Globus pallidus (tissue), 1 donor: Measurements from ENCODE around the gene GLUL.

Experiments
- DNase-seq: peaks from one replicate; pipeline ENCODE4 v3.0.0-alpha.2; 2015; ENCODE audit warnings: low spot score

The GLUL gene

DNA sequence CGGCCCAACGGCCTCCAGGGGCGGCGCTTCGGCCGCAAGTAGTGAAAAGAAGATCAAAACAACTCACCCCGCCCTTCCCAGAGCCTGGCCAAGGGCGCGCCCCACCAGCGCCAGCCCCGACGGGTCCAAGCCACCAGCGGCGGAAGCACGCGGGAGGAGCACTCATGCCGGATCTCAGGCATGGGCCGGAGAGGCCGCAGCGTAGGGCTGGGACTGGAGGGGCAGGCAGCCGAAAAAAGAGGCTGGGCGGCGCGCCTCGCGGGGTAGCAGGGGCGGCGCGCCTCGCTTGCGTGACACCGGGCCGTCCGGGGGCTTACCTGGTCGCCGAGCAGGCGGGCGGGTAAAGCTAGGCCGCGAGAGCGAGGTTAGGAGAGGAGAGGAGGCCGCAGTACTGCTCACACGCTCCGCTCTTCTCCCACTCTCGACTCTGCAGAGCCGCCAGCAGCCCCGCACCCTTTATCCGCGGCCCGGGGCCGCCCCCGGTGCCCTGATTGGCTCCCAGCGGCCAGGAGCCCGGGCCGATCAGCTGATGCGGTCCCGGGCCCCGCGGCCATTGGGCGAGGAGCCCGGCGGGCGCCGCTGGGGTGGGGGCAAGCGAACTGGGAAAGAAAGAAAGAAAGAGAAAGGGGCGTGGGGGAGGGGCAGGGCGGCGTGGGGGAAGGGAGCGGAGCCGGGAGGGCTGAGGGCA lies at the start of gene GLUL:
Gene GLUL (minus strand): TSS at position 429 of the 688 bp plus-strand sequence. CDS start 3,053 bp downstream, outside the sequence.
- DNase-seq = peak; percentile 96

DNA sequence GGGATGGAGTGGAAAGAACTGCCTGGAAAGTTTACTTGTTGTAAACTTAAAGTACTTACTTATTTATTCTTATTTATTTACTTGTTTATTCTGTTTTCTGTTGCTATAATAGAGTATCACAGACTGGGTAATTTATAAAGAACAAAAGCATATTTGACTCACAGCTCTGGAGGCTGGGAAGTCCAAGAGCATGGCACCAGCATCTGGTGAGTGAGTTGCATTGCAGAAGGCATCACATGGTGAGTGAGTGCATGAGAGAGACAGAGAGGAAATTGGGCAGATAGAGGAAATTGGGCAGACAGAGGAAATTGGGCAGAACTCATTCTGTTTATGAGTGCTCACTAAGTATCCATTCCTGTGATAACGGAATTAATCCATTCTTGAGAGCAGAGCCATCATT lies 46.7 kb upstream of the GLUL start:
- no peak for DNase-seq

GRCh38 chr1:182433580-182433979 lies 42.0 kb upstream of the GLUL start:
- DNase-seq = no peak

- DNase-seq = no peak
Observed at GRCh38 chr1:182431278-182431677, 39.7 kb upstream of the GLUL start.

GRCh38 chr1:182430263-182431068 lies 38.9 kb upstream of the GLUL start:
- DNase-seq = no peak

DNA sequence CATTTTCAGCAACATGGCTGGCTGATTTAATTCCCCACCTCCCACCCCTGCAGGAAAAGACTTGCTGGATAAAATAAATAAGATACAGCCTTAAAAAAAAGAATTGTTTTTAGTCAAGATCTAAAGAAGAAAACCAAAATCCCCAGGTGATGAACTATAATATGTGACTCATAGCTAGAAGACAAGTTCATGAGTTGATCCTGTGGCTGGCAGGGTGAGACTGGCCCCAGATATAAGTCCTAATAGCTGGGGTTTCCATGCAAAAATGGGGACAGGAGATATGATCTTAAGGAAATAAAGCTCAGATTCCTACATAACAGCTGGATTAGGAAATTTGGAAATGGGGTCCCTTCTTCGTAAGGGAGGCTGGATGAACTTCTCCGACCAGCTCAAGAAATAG lies 36.5 kb upstream of the GLUL start:
- DNase-seq = no peak

DNA sequence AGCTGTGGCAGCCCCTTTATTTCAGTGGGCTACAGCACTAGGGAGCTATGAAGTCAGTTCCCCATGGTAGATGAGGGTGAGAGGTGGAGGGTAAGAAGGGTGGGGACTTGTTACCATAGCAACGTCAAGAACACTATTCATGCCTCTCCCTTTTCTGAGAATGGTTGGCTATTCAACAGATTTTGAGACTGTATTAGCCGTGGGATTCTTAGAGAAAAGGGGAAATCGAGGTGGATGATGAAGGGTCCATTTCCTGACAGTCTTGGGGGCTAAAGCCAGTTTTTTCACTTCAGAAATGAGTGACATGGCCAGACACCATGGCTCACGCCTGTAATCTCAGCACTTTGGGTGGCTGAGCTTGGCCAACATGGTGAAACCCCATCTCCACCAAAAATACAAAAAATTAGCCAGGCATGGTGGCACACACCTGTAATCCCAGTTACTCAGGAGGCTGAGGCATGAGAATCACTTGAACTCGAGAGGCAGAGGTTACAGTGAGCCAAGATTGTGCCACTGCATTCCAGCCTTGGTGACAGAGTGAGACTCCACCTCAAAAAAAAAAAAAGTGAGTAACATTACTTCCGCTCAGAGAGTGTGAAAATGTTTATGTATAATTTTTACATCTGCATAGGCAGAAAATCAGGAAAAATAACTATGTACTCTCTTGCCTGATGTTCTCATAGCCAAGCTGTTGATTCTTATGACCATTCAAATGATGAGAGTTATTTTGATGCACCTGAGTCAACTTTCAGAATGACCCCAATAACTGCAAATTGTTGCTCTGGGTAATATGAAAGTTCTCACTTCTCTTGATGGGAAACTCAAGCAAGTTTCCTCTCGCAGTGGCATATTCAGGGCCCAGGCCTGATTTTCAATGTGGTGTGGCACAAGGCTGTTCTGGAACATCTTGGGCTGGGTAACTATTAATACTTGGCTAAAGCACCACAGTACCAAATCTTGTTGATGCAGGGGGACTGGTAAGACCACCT lies 35.1 kb upstream of the GLUL start:
- no peak for DNase-seq

- no peak for DNase-seq
Observed at GRCh38 chr1:182415789-182416188, 24.2 kb upstream of the GLUL start.

DNA sequence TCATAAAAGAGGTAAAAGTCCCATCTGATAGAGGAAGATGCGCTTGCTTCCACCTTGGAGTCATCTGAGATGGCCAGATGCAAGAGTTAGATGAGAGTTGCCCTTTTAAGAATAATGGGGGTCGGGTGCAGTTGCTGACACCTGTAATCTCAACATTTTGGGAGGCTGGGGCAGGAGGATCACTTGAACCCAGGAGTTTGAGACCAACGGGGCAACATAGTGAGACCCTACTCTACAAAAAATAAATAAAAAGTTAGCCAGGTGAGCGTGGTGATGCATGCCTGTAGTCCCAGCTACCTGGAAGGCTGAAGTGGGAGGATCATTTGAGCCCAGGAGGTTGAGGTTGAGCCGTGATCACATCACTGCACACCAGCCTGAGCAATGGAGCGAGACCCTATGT lies 22.4 kb upstream of the GLUL start:
- DNase-seq = no peak

GRCh38 chr1:182413486-182413885 lies 21.9 kb upstream of the GLUL start:
- DNase-seq = no peak

GRCh38 chr1:182410620-182411273 lies 19.2 kb upstream of the GLUL start:
- DNase-seq = no peak

GRCh38 chr1:182410138-182410537 lies 18.5 kb upstream of the GLUL start:
- no peak for DNase-seq

GRCh38 chr1:182408435-182409075 lies 17.0 kb upstream of the GLUL start:
- DNase-seq = no peak

- DNase-seq = no peak
Observed at GRCh38 chr1:182407724-182408123, 16.1 kb upstream of the GLUL start.

GRCh38 chr1:182406012-182406411 lies 14.4 kb upstream of the GLUL start:
- no peak for DNase-seq

- no peak for DNase-seq
Observed at GRCh38 chr1:182405578-182405977, 14.0 kb upstream of the GLUL start.

DNA sequence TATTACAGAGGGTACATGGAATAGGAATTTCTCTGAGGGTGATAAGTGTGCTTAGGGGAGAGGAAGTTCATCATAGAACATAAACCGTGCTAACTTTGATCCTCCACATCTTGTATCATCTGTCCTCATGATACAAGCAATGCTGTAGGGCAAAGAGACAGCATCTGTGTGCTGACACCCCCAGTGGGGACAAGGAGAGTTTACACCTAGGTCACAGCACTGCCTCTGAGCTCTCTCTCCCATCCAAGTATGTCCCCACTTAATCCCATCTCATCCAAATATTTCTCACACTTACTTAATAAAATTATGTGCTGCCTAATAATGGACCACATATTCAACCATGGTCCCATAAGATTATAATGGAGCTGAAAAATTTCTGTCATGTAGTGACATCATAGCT lies 13.2 kb upstream of the GLUL start:
- no peak for DNase-seq

- no peak for DNase-seq
Observed at GRCh38 chr1:182400567-182400966, 9.0 kb upstream of the GLUL start, which contains the start of gene TEDDM1. Gene TEDDM1, minus strand, starts transcription at chr1:182400667. Its CDS starts 182 bp downstream, at chr1:182400485.

GRCh38 chr1:182397653-182398393 lies 6.2 kb upstream of the GLUL start:
- no peak for DNase-seq

- peak; percentile 38 for DNase-seq
Observed at GRCh38 chr1:182395906-182396305, 4.3 kb upstream of the GLUL start.
